K562 (cell line): ENCODE data around the gene ZNF124. TPM values are rescaled to one million over a fixed set of nuclear protein-coding genes. Genes with fewer than 3 reads are reported as not detected.

ENCODE experiments used
- DACH1 ChIP-seq: fragments of 450-650 bp; IDR thresholded peaks from 2 replicates; pipeline ENCODE4 v1.6.1; 2018; ENCODE audit not compliant: partially characterized antibody
- E4F1 ChIP-seq: fragments of 250-450 bp; sonication (Bioruptor Pico); IDR thresholded peaks from 2 replicates; pipeline ENCODE4 v1.5.0; 2021; ENCODE audit warnings: mild to moderate bottlenecking, borderline replicate concordance
- ELK3 ChIP-seq: fragments of 450-650 bp; formaldehyde crosslinking; IDR thresholded peaks from 2 replicates; pipeline ENCODE4 v1.4.0; 2020; ENCODE audit warnings: mild to moderate bottlenecking
- FOXA1 ChIP-seq: fragments of 450-650 bp; IDR thresholded peaks from 2 replicates; pipeline ENCODE4 v1.6.1; 2016; ENCODE audit warnings: mild to moderate bottlenecking, borderline replicate concordance
- HMG20A ChIP-seq: fragments of 450-650 bp; formaldehyde crosslinking; conservative IDR thresholded peaks from 2 replicates; pipeline ENCODE4 v1.4.0; 2020; ENCODE audit warnings: mild to moderate bottlenecking, mixed read lengths
- HNRNPL ChIP-seq: fragments of 200-400 bp; formaldehyde crosslinking; IDR thresholded peaks from 2 replicates; pipeline ENCODE4 v1.6.1; 2017; ENCODE audit warnings: low read depth, mild to moderate bottlenecking, low read length
- KLF10 ChIP-seq: fragments of 250-450 bp; sonication (Bioruptor Pico); IDR thresholded peaks from 2 replicates; pipeline ENCODE4 v1.6.1; 2021; ENCODE audit warnings: matching md5 sums
- KLF6 ChIP-seq: fragments of 250-450 bp; sonication (Bioruptor Pico); IDR thresholded peaks from 2 replicates; pipeline ENCODE4 v1.4.0; 2020; ENCODE audit warnings: mild to moderate bottlenecking, moderate library complexity, borderline replicate concordance
- MAFK ChIP-seq: IDR thresholded peaks from 2 replicates; pipeline ENCODE4 v1.6.1; 2011; ENCODE audit warnings: low read length, improper control_type of control experiment
- MTA2 ChIP-seq: fragments of 450-650 bp; IDR thresholded peaks from 2 replicates; pipeline ENCODE4 v1.6.1; 2016; ENCODE audit warnings: low read depth
- POLR2A ChIP-seq: fragments of 450-650 bp; conservative IDR thresholded peaks from 2 replicates; pipeline ENCODE4 v1.6.1; 2016
- RBM34 ChIP-seq: fragments of 200-400 bp; formaldehyde crosslinking; IDR thresholded peaks from 2 replicates; pipeline ENCODE4 v1.6.1; 2018; ENCODE audit warnings: low read length, borderline replicate concordance; ENCODE audit not compliant: insufficient read depth
- SETDB1 ChIP-seq: IDR thresholded peaks from one replicate; pipeline ENCODE4 v1.6.1; 2012; ENCODE audit warnings: low read length, control low read depth, inconsistent platforms
- TAF9B ChIP-seq: fragments of 450-650 bp; IDR thresholded peaks from 2 replicates; pipeline ENCODE4 v1.6.1; 2018; ENCODE audit warnings: mild to moderate bottlenecking; ENCODE audit not compliant: partially characterized antibody
- TCF3 ChIP-seq: sonication (generic); formaldehyde crosslinking; IDR thresholded peaks from 2 replicates; pipeline ENCODE4 v1.4.0; 2020; ENCODE audit warnings: mild to moderate bottlenecking, missing genetic modification reagents
- TFAP4 ChIP-seq: sonication (generic); formaldehyde crosslinking; IDR thresholded peaks from 2 replicates; pipeline ENCODE4 v1.8.0; 2022; ENCODE audit warnings: missing genetic modification reagents, mild to moderate bottlenecking, moderate library complexity, borderline replicate concordance
- THAP12 ChIP-seq: fragments of 250-450 bp; sonication (Bioruptor Pico); IDR thresholded peaks from 2 replicates; pipeline ENCODE4 v1.9.0; 2021; ENCODE audit warnings: mild to moderate bottlenecking, inconsistent platforms
- ZBTB34 ChIP-seq: fragments of 250-450 bp; sonication (Bioruptor Pico); IDR thresholded peaks from 2 replicates; pipeline ENCODE4 v1.8.0; 2021; ENCODE audit warnings: mild to moderate bottlenecking, moderate library complexity
- ZNF583 ChIP-seq: fragments of 250-450 bp; sonication (Bioruptor Pico); IDR thresholded peaks from 2 replicates; pipeline ENCODE4 v1.4.0; 2020
- polyA plus RNA-seq, 8 experiments: library from polyadenylated mRNA; depleted of rRNA in 4 of 8; stranded (reverse) in 5 of 8; unstranded in 3 of 8; fragments of >200 nt; fragmentation: Nextera tagmentation in 2 of 8; fragmentation: Illumina TruSeq in 1 of 8; extraction: Ambion mirVana in 2 of 8; extraction: Trizol in 1 of 8; gene quantifications; 2 replicates each; pipeline versions ENCODE4 v1.2.1 to v1.2.3, GENCODE V29; 2011 to 2014; ENCODE audit warnings: inconsistent platforms in 1 of 8, missing spikeins in 1 of 8
- total RNA-seq, 7 experiments: library from RNA; depleted of rRNA in 6 of 7; stranded (reverse); fragments of >200 nt in 6 of 7; fragmentation: Illumina TruSeq in 2 of 7; extraction: Trizol in 2 of 7; gene quantifications; 2 replicates each; pipeline versions ENCODE4 v1.2.1 to v1.2.3, GENCODE V29; 2011 to 2021; ENCODE audit warnings: low replicate concordance in 1 of 7

ZNF124 gene
- total and polyA plus RNA-seq, 9 of the 15 experiments (the other 6 are each of a cell fraction or from before 2014, with no cell fraction given) = 7.6 to 71.5 (median 20.2) TPM

DNA sequence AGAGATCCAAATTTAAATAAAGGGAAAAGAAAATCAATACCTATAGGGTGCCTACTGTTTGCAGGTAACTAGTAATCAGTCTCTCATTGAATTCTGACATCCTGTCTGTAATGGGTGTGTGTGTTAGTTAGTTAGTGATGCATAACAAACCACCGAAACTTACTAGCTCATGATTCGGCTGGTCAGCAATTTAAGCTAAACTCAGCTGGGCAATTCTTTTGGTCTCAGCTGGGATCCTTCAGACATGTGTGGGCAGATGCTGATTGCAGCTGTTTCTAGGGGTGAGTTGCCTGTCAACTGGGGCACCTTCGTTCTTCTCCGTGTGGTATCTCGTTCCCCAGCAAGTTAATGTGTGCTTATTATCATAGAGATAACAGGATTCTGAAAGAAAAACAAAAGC lies 40.2 kb upstream of the ZNF124 start (continued):
- TF ChIP-seq ELK3 = no peak
- no peak for TF ChIP-seq ZNF583 (CRISPR knock-in tag)
- TF ChIP-seq ZBTB34 (CRISPR knock-in tag) = no peak
- TF ChIP-seq HNRNPL = no peak
- TF ChIP-seq SETDB1 = no peak
- no peak for TF ChIP-seq POLR2A
- TF ChIP-seq KLF6 = no peak
- no peak for TF ChIP-seq KLF10
- peak; percentile 68 for TF ChIP-seq TFAP4 (CRISPR knock-in tag)
- no peak for TF ChIP-seq THAP12
- peak; percentile 90 for TF ChIP-seq TAF9B
- no peak for TF ChIP-seq RBM34
- no peak for TF ChIP-seq E4F1 (CRISPR knock-in tag)
- peak; percentile 15; the same call in 1 of the 2 replicates for TF ChIP-seq MTA2
- no peak for TF ChIP-seq HMG20A (CRISPR knock-in tag)
- TF ChIP-seq FOXA1 = no peak
- TF ChIP-seq DACH1 = peak; percentile 33
- TF ChIP-seq MAFK = peak; percentile 40; the same call in 1 of the 2 replicates
- TF ChIP-seq TCF3 (CRISPR knock-in tag) = peak; percentile 43
